Activated naive CD4-positive, alpha-beta T cell treated with anti-CD3 and anti-CD28 coated beads, Interleukin-2, amount 10 ng/mL, durations not matched to agents 7 days and 5 days (primary cell): ENCODE data around the gene CHST12.

Experiments
- CTCF ChIA-PET: fragments of 350-600 bp; sonication (Branson Sonifier 250); formaldehyde crosslinking; loops from one replicate; lab custom pipeline; 2021; ENCODE audit warnings: antibody characterized with exemption; lab: Charles Lee
- DNase-seq: peaks from one replicate; pipeline ENCODE4 v3.0.0-alpha.2; 2020
- H3K27ac Mint-ChIP-seq: one replicate; pipeline ENCODE4 v1.8.0; 2021; ENCODE audit warnings: mild to moderate bottlenecking, moderate library complexity, mixed read lengths
- H3K27me3 Mint-ChIP-seq: one replicate; pipeline ENCODE4 v1.8.0; 2021; ENCODE audit warnings: mild to moderate bottlenecking, mixed read lengths
- H3K36me3 Mint-ChIP-seq: one replicate; pipeline ENCODE4 v1.8.0; 2021; ENCODE audit warnings: mixed read lengths
- H3K4me1 Mint-ChIP-seq: one replicate; pipeline ENCODE4 v1.8.0; 2021; ENCODE audit warnings: mixed read lengths
- H3K4me3 Mint-ChIP-seq: one replicate; pipeline ENCODE4 v1.8.0; 2021; ENCODE audit warnings: mild to moderate bottlenecking, moderate library complexity, mixed read lengths
- H3K9me3 Mint-ChIP-seq: one replicate; pipeline ENCODE4 v1.8.0; 2021; ENCODE audit warnings: mixed read lengths

CHST12 gene

DNA sequence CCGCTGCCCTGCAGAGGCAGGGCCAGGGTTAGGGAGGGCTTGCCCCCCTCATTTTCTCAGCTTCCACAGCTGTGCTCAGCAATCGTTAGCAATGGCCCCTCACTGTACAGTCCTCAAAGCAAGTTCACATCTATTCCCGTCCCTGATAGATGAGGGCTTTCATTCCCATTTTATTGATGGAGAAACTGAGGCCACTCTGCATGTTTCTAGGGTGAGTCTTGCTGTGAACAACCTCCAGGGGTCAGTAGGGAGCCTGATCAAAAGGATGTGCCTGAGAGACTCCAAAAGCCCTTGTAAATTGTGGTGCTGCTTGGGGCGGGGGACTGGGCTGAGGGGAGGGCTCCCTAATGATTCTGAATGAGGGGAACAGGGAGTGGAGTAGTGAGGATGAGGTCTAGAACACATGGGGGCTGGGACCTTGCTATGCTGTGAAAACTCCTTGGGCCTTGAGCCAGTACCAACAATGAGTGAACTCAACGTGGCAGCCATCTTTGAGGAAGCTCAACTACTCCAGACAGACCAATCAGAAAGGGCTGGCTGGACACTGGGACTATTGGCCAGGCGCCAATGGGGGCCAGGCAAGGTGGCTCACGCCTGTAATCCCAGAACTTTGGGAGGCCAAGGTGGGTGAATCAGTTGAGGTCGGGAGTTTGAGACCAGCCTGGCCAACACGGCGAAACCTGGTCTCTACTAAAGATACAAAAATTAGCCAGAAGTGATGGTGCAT lies 79.5 kb downstream of the CHST12 start:
- Mint-ChIP-seq H3K36me3 (peaks cover 4% of the 10 kb centered on the region), H3K27ac (no peak overlapping the region), H3K4me1 (peaks cover 5% of the 10 kb centered on the region), H3K27me3 (peaks cover 46% of the 10 kb centered on the region), H3K4me3 (no peak overlapping the region), H3K9me3 (peaks cover 6% of the 10 kb centered on the region)
- no peak for DNase-seq
- CTCF ChIA-PET: interaction anchor here (0.8 to 1.3 kb wide), 4 partner anchors 16 to 227 kb away, joined by 3 to 4 read pairs (median 3); no protein-coding TSS in a partner anchor

DNA sequence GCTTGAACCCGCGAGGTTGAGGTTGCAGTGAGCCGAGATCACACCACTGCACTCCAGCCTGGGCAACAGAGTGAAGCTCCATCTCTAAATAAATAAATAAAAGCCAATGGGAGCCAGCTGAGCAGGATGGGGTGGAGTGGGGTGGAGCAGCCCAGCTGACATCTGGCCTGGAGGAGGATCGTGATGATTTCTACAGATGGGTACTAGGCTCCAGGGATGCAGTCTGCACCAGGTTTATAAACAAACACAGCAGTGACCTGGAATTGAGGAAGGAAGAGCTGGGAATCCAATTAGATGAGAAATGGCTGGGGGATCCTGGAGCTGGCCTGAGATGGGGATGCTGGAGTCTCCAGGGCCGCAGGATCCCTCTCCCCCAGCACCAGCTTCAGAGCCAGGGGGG lies 80.1 kb downstream of the CHST12 start:
- H3K27me3 Mint-ChIP-seq: peaks cover 51% of the 10 kb centered on the region
- H3K27ac Mint-ChIP-seq: no peak overlapping the region
- peaks cover 6% of the 10 kb centered on the region for H3K9me3 Mint-ChIP-seq
- H3K4me1 Mint-ChIP-seq: peaks cover under 1% of the 10 kb centered on the region
- H3K36me3 Mint-ChIP-seq: peaks cover 4% of the 10 kb centered on the region
- CTCF ChIA-PET: interaction anchor here (0.8 to 1.3 kb wide), 4 partner anchors 15 to 227 kb away, joined by 3 to 4 read pairs (median 3); no protein-coding TSS in a partner anchor
- no peak for DNase-seq
- H3K4me3 Mint-ChIP-seq: no peak overlapping the region

DNA sequence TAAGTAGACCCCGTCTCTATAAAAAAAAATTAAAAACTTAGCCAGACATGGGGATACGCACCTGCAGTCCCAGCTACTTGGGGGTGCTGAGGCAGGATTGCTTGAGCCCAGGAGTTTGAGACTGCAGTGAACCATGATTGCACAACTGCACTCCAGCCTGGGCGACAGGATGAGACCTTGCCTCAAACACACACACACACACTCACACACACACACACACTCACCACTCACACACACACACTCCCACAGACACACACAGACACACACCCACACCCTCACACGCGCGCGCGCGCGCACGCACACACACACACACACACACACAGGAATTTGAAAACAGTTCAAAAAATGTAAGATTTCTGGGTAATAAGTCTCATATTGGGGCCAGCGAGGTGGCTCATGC lies 81.5 kb downstream of the CHST12 start:
- DNase-seq: no peak
- no peak overlapping the region for H3K4me3 Mint-ChIP-seq
- no peaks in the 10 kb centered on the region for H3K4me1 Mint-ChIP-seq
- H3K27ac Mint-ChIP-seq: no peak overlapping the region
- peaks cover 6% of the 10 kb centered on the region for H3K9me3 Mint-ChIP-seq
- H3K27me3 Mint-ChIP-seq: peaks cover 54% of the 10 kb centered on the region
- CTCF ChIA-PET: no interaction called here
- peaks cover 4% of the 10 kb centered on the region for H3K36me3 Mint-ChIP-seq

DNA sequence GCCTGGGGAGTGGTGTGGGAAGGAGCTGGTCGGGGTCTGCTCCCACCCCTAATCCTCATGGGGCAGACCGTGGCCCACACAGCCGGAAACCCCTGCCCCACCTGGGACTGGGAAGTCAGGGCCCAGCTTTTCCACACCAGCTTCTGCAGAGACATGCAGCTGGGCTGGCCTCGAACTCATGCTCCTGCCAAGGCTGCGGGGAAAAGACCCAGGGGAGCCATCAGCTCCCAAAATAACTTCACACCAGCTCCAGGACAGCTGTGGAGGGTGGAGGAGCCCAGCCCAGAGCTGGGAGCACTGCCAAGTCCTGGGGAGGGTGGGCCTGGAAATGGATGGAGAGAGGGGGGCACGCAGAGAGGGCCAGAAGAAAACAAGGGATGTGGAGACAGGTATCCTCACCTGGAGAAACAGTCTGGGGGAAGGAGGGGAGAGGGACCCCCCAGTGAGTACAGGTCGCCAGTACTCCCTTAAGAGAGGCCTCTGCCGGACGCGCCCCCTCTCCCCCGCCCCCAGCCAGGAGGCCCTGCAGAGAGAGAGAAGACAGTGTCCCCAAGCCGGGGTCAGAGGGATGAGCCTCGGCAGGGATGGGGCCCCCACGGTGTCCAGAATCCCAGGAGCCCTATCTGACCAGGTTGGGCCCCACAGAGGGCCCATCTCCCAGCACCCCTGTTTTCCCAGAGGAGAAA lies 84.3 kb downstream of the CHST12 start:
- Mint-ChIP-seq H3K4me3 (no peak overlapping the region), H3K4me1 (no peaks in the 10 kb centered on the region), H3K36me3 (peaks cover 4% of the 10 kb centered on the region), H3K27ac (no peak overlapping the region), H3K27me3 (peaks cover 61% of the 10 kb centered on the region), H3K9me3 (peaks cover 8% of the 10 kb centered on the region)
- DNase-seq: no peak
- CTCF ChIA-PET: interaction anchor here (0.7 to 1.6 kb wide), 3 partner anchors 15 to 377 kb away, joined by 3 read pairs; no protein-coding TSS in a partner anchor

DNA sequence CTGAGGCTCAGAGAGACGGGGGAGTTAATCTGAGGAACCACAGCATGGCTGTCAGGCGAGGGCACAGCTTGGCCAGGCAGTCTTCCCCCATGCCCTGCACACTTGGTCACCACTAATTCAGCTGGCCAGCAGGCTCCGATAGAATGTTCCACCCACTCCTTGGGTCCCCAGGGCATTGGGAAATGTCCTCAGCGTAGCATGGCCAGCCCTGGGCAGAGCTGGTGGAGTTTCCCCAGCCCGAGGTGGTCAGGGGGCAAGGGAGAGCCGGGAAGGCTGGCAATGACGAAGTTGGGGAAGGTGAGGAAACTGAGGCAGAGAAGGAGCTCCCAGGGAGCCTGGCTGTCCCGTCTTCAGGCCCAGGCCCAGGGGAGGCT lies 84.8 kb downstream of the CHST12 start:
- H3K36me3 Mint-ChIP-seq: no peaks in the 10 kb centered on the region
- peaks cover 61% of the 10 kb centered on the region for H3K27me3 Mint-ChIP-seq
- no peaks in the 10 kb centered on the region for H3K4me1 Mint-ChIP-seq
- H3K9me3 Mint-ChIP-seq: peaks cover 3% of the 10 kb centered on the region
- CTCF ChIA-PET: interaction anchor here (1.1 to 1.6 kb wide), 2 partner anchors 19 to 376 kb away, joined by 3 read pairs; no protein-coding TSS in a partner anchor
- no peak overlapping the region for H3K4me3 Mint-ChIP-seq
- no peak overlapping the region for H3K27ac Mint-ChIP-seq
- DNase-seq: no peak

DNA sequence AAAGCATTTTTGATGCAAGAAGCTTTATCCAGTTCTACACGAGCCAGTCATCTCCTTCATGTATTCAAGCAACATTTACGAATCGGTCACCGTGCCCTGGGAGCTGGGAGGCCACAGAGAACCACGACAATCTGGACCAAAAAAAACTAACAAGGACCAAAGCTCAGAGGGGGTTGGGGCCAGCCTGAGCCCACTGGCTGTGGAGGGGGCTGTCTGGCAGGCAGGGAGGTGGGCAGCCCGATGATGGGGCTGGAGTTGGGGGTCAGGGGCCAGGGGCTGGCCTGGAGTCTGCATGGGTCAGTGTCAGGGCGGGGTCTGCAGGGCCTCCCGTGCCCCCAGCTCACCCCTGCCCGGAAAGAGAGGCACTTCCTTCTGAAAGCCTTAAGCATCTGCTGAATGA lies 85.3 kb downstream of the CHST12 start:
- Mint-ChIP-seq H3K4me1 (no peaks in the 10 kb centered on the region), H3K9me3 (peaks cover 3% of the 10 kb centered on the region), H3K4me3 (no peak overlapping the region), H3K27me3 (peaks cover 65% of the 10 kb centered on the region), H3K36me3 (no peaks in the 10 kb centered on the region), H3K27ac (no peak overlapping the region)
- no peak for DNase-seq
- CTCF ChIA-PET: interaction anchor here (1.6 kb wide), 1 partner anchor 19 kb away, joined by 3 read pairs; no protein-coding TSS in a partner anchor

DNA sequence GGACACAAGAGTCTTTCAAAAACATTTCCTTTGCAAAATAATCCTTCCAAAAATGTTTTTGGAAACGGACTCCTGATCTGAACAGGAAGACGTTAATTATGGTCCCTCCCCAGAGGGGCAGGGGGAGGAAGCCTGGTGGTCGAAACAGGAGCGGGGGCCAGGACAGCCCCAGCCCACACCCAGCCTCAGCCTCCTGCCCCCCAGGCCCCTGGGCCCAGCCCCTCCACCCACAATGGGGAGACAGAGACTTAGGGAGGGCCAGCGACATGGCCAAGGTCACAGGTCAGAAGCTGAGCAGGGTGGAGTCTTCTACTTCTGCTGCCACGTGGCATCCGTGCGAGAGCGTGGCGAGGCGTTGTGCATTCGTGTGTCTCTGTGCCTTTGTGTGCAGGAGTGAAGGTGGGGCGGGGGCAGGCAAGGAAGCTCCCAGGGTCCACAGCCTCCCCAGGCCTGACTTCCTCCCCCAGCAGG lies 86.8 kb downstream of the CHST12 start:
- no peak for DNase-seq
- H3K27me3 Mint-ChIP-seq: peaks cover 63% of the 10 kb centered on the region
- CTCF ChIA-PET: no interaction called here
- H3K27ac Mint-ChIP-seq: no peak overlapping the region
- H3K4me3 Mint-ChIP-seq: no peak overlapping the region
- H3K9me3 Mint-ChIP-seq: peaks cover 3% of the 10 kb centered on the region
- no peaks in the 10 kb centered on the region for H3K36me3 Mint-ChIP-seq
- no peaks in the 10 kb centered on the region for H3K4me1 Mint-ChIP-seq

DNA sequence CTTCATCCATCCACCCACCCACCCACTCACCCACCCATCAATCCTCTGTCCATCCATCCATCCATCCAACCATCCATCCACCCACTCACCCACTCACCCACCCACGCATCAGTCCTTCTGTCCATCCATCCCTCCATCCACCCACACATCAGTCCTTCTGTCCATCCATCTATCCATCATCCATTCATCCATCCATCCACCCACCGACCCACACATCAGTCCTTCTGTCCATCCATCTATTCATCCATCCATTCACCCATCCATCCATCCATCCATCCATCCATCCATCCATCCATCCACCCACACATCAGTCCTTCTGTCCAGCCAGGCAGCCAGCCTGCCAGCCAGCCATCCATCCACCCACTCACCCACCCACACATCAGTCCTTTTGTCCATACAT lies 88.6 kb downstream of the CHST12 start:
- Mint-ChIP-seq H3K4me1 (no peaks in the 10 kb centered on the region), H3K9me3 (peaks cover 3% of the 10 kb centered on the region), H3K27ac (no peak overlapping the region), H3K27me3 (peaks cover 78% of the 10 kb centered on the region), H3K4me3 (no peak overlapping the region), H3K36me3 (no peaks in the 10 kb centered on the region)
- DNase-seq: no peak
- CTCF ChIA-PET: interaction anchor here (0.8 kb wide), 1 partner anchor 23 kb away, joined by 3 read pairs; no protein-coding TSS in a partner anchor

DNA sequence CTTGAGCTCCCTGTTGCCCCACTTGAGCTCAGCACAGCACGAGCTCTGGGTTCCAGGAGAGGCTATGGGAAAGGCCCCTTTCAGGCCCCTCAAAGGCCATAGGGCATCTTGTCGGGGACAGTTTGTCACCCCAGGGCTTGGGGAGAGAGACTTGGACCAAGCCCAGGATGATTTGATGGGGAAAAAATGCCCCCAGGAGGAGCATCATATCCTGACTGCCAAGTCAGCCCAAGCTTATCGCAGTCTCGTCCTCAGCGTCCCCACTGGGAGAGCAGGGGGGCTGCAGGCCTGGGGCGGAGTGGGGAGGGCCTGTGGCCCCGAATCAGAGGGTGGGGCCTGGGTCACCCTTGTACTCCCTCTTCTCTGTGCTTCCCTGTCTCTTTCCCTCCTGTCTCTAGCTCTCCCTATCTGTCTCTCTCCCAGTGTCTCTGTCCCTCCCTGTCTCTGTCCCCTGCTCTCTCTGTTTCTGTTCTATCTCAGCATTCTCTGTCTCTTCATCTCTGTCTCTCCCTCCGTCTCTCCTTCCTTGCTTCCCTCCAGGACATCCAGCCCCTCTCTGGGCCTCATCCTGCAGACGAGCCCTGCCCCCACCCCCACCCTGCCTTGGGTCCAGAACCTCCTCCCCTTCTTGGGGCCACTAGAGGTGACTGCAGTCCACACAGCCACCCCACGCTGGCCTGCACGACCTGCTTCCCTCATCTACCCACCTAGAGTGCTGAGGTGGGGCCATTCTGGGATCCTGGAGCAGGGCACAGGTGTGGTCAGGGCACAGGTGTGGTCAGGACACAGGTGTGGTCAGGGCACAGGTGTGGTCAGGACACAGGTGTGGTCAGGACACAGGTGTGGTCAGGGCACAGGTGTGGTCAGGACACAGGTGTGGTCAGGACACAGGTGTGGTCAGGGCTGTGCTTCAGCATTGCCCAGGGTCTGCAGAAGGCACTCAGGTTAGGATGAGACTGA lies 90.1 kb downstream of the CHST12 start:
- Mint-ChIP-seq H3K4me3 (no peak overlapping the region), H3K4me1 (no peaks in the 10 kb centered on the region), H3K27me3 (peaks cover 82% of the 10 kb centered on the region), H3K9me3 (peaks cover 3% of the 10 kb centered on the region), H3K27ac (no peak overlapping the region), H3K36me3 (no peaks in the 10 kb centered on the region)
- CTCF ChIA-PET: no interaction called here
- no peak for DNase-seq

DNA sequence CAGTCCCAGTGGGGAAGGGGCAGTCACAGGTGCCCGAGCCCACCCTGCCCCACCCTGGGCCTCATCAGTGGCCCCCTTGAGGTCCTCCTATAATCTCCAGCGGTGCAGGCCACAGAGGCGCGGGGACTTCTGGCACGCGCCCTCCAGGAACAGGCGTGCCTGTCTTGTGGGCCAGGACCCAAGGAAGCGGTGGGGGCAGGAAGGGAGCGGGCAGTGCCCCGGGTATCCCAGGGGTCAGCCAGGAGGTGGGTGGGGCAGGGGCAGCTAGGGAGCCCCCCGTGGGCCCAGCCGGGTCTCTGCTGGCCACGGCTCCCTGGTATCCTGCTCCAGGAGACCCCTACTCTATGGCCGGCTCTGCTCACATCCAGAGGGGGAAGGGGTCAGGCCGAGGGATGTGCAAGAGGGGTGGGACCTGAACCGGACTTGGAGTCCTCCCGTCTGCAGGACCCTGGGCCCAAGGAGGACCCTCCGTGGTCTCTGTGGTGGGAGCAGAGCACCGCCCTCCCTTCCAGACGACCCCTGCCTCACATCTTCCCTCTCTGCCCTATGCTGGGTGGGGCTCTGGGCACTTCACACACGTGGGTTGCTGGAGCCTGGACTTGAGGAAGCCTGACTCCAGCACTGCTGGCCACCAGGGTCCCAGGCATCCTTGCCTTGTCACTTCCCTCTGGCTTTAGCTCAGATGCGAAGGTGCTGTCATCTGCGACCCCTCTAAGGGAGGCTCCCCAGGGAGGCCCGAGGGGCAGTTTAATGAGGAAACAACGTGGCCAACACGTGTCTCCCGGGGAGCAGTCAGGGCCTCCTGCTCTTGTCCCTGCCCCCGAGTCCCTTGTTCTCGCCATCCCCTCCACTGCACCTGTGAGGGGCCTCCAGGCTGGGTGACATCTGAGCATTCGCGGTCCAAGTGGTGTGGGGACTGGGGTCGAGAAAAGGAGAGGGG lies 91.0 kb downstream of the CHST12 start:
- Mint-ChIP-seq H3K36me3 (no peaks in the 10 kb centered on the region), H3K4me1 (no peaks in the 10 kb centered on the region), H3K27ac (no peak overlapping the region), H3K27me3 (peaks cover 82% of the 10 kb centered on the region), H3K9me3 (peaks cover 3% of the 10 kb centered on the region), H3K4me3 (no peak overlapping the region)
- CTCF ChIA-PET: no interaction called here
- no peak for DNase-seq

DNA sequence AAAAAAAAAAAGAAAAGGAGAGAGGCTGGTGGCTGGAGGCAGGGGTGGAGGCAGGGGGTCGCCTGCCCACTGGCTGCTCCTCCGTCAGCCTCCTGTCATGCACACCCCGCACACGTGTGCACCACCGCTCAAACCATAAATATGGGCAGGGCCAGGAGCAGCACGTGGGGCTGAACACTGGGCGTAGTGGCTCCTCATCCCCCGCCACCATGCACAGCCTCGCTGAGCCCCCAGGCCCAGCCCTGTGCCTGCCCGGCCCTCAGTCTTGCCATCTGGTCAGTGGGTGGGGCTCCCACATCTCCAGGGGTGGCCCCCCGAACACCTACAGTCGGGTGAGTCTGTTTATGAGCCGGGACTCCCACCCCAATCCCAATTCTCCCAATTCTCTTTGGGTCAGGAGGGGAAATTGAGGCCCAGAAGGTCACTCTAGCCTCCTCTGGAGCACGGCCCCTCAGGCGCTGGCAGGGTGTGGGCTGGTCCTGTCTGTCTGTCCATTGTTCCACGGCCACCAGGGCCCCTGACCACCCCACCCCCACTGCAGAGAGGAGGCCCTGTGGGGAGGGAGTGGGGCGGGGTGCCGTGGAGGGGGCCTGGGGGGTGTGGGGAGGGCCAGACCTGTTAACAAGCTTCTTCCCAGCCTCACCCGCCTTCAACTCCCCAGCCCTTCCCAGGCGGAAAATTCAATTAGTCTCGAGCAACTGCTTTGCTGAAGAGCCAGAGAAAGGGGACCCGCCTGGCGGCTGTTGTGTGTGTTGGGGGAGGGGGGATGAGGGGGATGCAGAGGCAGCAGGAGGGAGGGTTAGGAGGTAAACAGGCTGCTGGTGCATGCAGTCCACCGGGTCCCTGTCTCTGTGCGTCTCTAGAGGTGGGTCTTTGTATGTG lies 92.2 kb downstream of the CHST12 start:
- no peak for DNase-seq
- CTCF ChIA-PET: no interaction called here
- Mint-ChIP-seq H3K36me3 (no peaks in the 10 kb centered on the region), H3K4me1 (no peaks in the 10 kb centered on the region), H3K27me3 (peaks cover 85% of the 10 kb centered on the region), H3K27ac (no peak overlapping the region), H3K4me3 (no peak overlapping the region), H3K9me3 (peaks cover 3% of the 10 kb centered on the region)

DNA sequence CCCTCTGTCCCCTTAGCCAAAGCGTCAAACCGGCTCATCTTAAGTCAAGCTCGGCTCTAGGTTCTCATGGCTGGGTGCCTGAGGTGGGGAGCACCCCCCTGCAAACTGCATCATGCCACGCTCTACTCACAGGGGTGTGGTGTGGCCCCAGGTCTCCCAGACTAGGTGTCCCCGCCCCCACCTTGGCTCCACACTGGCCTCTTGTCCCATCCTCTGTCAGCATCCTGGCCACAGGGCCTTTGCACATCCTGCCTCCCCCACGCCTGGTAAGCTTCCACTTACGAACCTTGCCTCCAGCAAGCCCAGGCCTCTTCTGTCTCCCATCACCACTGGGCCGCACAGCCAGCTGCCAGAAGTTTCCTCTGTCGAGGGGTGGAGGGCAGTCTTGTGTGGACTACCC lies 93.0 kb downstream of the CHST12 start:
- peaks cover 82% of the 10 kb centered on the region for H3K27me3 Mint-ChIP-seq
- H3K9me3 Mint-ChIP-seq: peaks cover 3% of the 10 kb centered on the region
- no peak overlapping the region for H3K27ac Mint-ChIP-seq
- H3K4me1 Mint-ChIP-seq: no peaks in the 10 kb centered on the region
- CTCF ChIA-PET: no interaction called here
- no peaks in the 10 kb centered on the region for H3K36me3 Mint-ChIP-seq
- DNase-seq: no peak
- H3K4me3 Mint-ChIP-seq: no peak overlapping the region
